Activated CD8-positive, alpha-beta memory T cell treated with anti-CD3 and anti-CD28 coated beads for 48 hours (primary cell): Measurements from ENCODE around the gene BARX2.
"Not testable (repeated sequence)": the region's sequence is repeated elsewhere in the genome, so short reads cannot be mapped to it uniquely, and the experiment has no call there.

Experiments
- DNase-seq, 3 experiments: peaks; one replicate each; pipeline ENCODE4 v3.0.0-alpha.2; 2020; ENCODE audit warnings: low read depth in 2 of 3, low spot score in 2 of 3

The BARX2 gene

GRCh38 chr11:129375751-129376657 is at the start of gene BARX2:
Gene BARX2 (plus strand): TSS chr11:129375848. CDS start chr11:129376036, 188 bp downstream.
- no peak for DNase-seq

DNA sequence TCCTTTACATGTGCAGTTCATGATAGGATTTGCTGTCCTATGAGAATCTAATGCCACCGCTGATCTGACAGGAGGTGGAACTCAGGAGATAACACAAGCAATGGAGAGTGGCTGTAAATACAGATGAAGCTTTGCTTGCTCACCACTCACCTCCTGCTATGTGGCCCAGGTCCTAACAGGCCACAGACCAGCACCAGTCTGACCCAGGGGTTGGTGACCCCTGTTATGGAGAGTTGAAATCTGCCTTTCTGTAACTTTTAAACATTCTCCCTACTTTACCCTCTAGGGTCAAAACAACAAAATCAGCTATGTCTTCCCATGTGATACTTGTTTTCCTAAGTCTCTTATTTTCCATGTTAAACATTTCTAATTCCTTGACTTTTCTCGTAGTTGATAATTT is 48.7 kb upstream of the BARX2 start:
- no peak for DNase-seq

DNA sequence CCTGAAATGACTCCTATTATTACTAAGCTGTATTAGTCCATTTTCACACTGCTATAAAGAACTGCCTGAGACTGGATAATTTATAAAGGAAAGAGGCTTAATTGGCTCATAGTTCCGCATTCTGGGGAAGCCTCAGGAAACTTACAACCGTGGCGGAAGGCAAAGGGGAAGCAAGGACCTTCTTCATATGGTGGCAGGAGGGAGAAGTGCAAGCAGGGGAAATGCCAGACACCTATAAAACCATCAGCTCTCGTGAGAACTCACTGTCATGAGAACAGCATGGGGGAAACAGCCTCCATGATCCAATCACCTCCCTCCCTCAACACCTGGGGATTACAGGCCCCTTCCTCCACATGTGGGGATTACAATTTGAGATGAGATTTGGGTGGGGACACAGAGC is 47.9 kb upstream of the BARX2 start:
- DNase-seq: not testable (repeated sequence)

GRCh38 chr11:129328756-129329155 is 46.9 kb upstream of the BARX2 start:
- DNase-seq: no peak

DNA sequence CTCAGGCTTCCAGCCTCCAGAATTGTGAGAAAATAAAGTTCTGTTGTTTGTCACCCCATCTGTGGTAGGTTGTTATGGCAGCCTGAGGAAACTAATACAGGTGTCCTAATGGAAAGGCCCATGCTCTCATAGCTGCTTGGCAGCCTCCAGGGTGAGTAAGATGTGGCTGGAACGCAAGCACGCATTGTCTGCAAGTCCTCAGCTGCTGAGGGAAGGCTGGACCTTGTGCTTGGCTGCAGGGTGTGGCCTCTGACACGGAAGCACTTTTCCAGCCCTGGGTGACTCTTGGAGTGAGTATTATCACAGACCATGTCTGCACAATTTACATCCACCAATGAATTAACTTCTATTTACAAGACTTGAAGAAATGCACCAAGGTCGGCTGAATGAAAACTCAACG is 44.4 kb upstream of the BARX2 start:
- DNase-seq: no peak

- DNase-seq: peak; percentile 28 to 49 (median 32)
Measured at GRCh38 chr11:129331871-129332274, 43.8 kb upstream of the BARX2 start.

DNA sequence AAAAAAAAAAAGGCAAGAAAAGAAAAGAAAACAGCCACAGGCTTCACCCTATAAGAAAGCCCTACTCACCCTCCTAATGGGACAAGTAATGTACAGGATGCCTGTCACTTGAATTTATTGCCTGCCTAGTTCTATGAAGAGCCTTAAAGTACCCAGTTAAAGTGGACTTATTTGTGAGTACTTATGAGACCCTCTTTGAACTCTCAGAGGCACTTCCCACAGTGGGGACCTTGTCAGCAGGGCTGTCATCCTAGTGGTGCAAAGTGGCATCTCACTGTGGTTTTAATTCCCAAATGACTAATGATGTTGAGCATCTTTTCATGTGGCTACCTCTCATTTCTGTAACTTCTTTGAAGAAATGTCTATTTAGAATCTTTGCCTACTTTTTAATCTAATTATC is 41.8 kb upstream of the BARX2 start:
- no peak for DNase-seq

- not testable (repeated sequence) for DNase-seq
Measured at GRCh38 chr11:129344301-129344940, 31.2 kb upstream of the BARX2 start.

- no peak for DNase-seq
Measured at GRCh38 chr11:129346916-129347315, 28.7 kb upstream of the BARX2 start.

DNA sequence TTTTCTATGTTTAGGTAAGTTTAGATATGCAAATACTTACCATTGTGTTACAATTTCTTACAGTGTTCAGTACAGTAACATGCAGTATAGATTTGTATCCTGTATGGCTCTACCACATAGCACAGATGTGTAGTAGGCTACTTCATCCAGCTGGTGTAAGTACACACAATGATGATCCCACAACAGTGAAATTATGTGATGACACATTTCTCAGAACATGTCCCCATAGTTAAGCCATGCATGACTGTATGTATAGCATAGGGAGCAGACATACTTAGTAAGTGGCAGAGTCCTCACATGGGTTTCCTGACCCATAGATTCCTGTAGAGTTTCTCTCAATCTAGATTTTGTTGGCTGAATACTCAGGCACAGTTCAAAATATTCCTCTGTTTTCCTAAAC is 26.8 kb upstream of the BARX2 start:
- no peak for DNase-seq

DNA sequence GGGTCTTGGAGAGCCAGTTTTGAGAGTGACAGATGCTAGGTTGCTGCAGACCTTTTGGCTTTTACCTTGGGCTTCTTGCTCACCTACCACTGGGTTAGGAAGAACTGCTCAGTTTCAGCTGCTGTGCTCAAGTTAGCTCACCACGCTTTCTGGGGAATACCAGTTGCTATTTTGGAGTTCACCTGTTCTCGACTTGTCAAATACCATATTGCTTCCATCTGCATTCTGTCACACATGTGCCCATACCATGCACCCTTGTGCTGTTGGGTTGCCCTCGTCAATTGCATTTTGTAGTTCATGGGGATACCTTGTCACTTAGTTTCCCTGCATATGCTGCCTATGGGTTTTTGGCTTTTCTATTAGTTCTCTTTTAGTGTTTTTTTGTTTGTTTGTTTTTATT is 23.0 kb upstream of the BARX2 start:
- DNase-seq: no peak

- no peak for DNase-seq
Measured at GRCh38 chr11:129354691-129355090, 21.0 kb upstream of the BARX2 start.

DNA sequence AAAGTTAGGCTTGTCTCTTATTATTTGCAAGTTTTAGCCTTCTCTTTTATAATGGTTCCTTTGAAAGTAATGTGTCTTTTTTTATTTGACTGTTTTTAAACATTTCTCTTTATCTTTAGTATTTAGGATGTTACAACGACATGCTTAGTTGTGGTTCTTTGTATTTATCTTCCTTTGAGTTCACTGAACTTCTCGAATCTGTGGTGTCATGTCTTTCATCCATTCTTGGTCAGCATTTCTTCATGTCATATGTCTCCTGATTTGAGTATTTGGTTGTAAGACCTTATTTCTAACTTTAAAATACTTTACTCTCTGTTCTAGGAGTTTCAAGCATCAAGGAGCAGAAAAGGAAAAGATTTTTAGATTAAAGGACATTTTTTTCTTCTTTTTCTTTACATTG is 15.9 kb upstream of the BARX2 start:
- DNase-seq: no peak

DNA sequence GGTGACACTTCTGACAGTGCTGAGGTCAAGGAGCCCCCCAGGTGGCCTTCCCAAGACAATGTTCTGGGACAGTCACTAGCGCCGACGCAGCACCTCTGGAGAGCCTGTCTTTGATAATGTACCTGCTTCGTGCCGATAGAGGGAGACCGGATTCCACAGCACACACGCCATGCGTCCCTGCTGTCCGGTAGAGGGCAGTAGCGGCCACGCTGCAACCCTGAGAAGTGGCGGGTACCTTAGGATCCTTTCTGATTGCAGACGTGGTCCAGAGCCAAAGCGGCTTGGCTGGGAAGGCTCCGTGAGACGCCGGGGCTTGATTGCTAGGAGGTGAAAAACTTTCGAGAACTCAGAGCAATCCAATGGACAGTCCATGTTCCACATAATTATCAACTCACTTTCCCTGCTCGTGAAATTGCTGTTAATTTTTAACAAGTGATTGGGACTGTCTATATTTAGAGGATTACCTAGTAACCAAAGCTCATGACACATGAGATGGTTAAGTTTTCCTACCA is 11.4 kb upstream of the BARX2 start:
- peak in 2 of 3 experiments; percentile 54 for DNase-seq

DNA sequence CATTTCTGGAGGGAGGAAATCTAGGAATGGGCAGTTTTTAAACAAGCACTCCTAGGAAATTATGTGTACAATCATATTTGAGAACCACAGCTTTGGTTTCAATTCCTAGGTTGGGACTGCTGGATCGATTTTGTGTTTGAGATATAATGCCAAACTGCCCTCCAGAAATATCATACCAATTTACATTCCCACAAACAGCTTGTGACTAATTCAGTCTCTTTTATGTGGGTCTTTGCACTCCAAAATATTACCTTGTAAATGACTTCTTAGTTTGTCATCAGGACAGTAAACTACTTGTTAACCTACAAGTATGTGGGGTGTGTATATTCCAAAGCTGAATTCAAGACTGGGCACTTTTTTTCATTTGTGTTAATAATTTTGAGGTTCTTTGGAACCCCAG is 9.8 kb upstream of the BARX2 start:
- DNase-seq: no peak

- DNase-seq: no peak
Measured at GRCh38 chr11:129366737-129367597, 8.7 kb upstream of the BARX2 start.

DNA sequence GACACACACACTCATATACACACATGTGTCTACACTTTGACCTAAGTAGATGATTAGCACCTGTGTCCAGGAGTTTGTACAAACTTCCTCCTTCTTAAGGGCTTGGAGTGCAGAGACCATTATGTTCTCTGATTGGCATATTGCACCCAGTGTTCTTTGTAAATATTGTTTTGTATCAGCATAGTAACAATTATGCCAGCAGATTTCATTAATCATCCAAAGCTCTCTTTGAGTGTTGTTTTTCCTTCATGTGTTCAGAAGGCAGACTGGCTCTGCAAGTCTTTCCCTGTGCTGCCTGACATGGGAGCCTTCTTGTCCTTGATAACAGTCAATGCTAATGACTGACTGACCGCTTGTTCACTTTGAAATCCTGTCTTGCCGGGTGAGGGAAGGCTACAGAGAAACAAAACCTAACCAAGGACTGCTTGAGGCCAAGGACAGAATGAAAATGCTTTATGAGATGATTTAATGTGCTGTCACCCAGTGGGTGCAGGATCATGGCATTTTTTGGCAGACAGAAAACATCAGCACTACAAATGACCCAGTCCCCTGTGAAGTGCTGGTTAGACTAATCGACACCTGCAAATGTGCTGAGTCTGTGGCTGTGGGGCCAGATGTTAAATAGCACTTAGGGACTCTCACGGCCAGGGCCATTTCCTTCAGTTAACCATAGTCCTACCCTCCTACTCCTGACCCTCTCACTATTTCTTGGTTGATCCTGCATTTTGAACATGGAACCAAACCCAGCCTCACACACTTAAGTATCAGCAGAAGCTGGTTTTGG is 6.6 kb upstream of the BARX2 start:
- DNase-seq: no peak

DNA sequence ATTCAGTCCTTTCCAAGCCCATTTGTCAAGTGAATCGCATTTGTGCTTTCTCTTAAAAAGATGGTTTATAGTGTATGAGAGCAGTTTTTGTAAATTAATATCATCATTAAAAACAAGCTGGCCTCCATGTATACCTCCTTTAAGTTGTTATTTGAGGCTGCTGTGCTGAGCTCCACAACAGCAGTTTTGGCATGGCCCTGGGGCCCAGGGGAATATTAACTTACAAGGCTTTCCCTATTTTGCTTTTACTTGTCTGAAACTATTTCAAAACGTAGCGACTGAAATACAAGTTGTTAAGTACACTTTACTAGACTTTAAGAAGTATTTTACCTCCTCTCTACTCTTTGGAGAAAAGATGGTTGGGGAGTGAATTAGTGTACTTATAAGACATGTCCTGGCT is 4.9 kb upstream of the BARX2 start:
- no peak for DNase-seq

GRCh38 chr11:129372609-129373488 is 2.8 kb upstream of the BARX2 start:
- no peak for DNase-seq
